Endothelial cell of umbilical vein (primary cell): Measurements from ENCODE around the gene PDE8B. TPM values are rescaled to one million over a fixed set of nuclear protein-coding genes. Genes with fewer than 3 reads are reported as not detected.

Experiments used
- BruUV-seq: library from RNA; stranded (reverse); fragments of 400-500 nt; replicated peaks from 2 replicates; lab custom pipeline; 2021; lab: Mats Ljungman, UMichigan
- CTCF ChIA-PET: fragments of 300-600, 350-600 bp; sonication (Branson Sonifier 250); formaldehyde crosslinking; loops from one replicate; lab custom pipeline; 2021; ENCODE audit warnings: antibody characterized with exemption, inconsistent platforms; lab: Charles Lee
- POLR2A ChIA-PET: fragments of 300-600, 350-600 bp; sonication (Branson Sonifier 250); formaldehyde crosslinking; loops from one replicate; lab custom pipeline; 2021; ENCODE audit warnings: antibody characterized with exemption, inconsistent platforms; lab: Charles Lee
- DNase-seq: peaks from one replicate; pipeline ENCODE4 v3.0.0-alpha.2; 2011; ENCODE audit warnings: low read depth, low spot score
- FAIRE-seq: peaks from 2 replicates; lab custom pipeline; 2011; peaks lifted over from hg19 to GRCh38; lab: Jason Lieb, UNC
- H2AFZ ChIP-seq: 2 replicates; pipeline ENCODE4 v1.6.0; 2012; ENCODE audit warnings: low read depth, low read length, control low read depth, inconsistent platforms
- H3K27ac ChIP-seq: 2 replicates; pipeline ENCODE4 v1.5.1; 2011; ENCODE audit warnings: low read depth, mild to moderate bottlenecking, control low read depth, low read length, moderate library complexity; ENCODE audit not compliant: insufficient read depth
- H3K27me3 ChIP-seq, 2 experiments: 2 replicates each; pipeline versions ENCODE4 v1.6.0 to v1.6.1; 2011; ENCODE audit warnings: low read length in 2 of 2, mixed read lengths in 1 of 2; ENCODE audit not compliant: control insufficient read depth in 2 of 2, insufficient read depth in 2 of 2
- H3K36me3 ChIP-seq, 2 experiments: 2 replicates in 1 of 2; 3 replicates in 1 of 2; pipeline ENCODE4 v1.5.1; 2011; ENCODE audit warnings: low read length in 2 of 2, mild to moderate bottlenecking in 1 of 2, moderate library complexity in 1 of 2; ENCODE audit not compliant: control insufficient read depth in 2 of 2, insufficient read depth in 2 of 2; ENCODE audit errors: extremely low read depth in 1 of 2
- H3K4me1 ChIP-seq: 3 replicates; pipeline ENCODE4 v1.5.1; 2011; ENCODE audit warnings: mild to moderate bottlenecking, low read length; ENCODE audit not compliant: control insufficient read depth, insufficient read depth; ENCODE audit errors: extremely low read depth
- H3K4me2 ChIP-seq: 2 replicates; pipeline ENCODE4 v1.6.1; 2011; ENCODE audit warnings: low read length, control low read depth, mixed read lengths; ENCODE audit not compliant: insufficient read depth
- H3K4me3 ChIP-seq, 3 experiments: fragments of 200-600 bp in 1 of 3; sonication (generic), shearing (Covaris generic) in 1 of 3; replicated peaks in 1 of 3; 2 replicates each; pipeline ENCODE4 v1.5.1; 2011 to 2016; ENCODE audit warnings: control low read depth in 3 of 3, low read length in 3 of 3, mild to moderate bottlenecking in 2 of 3, inconsistent platforms in 1 of 3, low read depth in 1 of 3, moderate library complexity in 1 of 3; ENCODE audit not compliant: insufficient read depth in 1 of 3
- H3K79me2 ChIP-seq: 2 replicates; pipeline ENCODE4 v1.6.0; 2012; ENCODE audit warnings: low read length, inconsistent platforms; ENCODE audit not compliant: control insufficient read depth, insufficient read depth
- H3K9ac ChIP-seq: replicated peaks from 2 replicates; pipeline ENCODE3; 2011; ENCODE audit warnings: low read length, control low read depth; ENCODE audit not compliant: insufficient read depth; ENCODE audit errors: extremely low read depth
- H3K9me1 ChIP-seq: replicated peaks from 3 replicates; pipeline ENCODE4 v1.6.0; 2011; ENCODE audit warnings: mild to moderate bottlenecking, low read length; ENCODE audit not compliant: control insufficient read depth, insufficient read depth; ENCODE audit errors: extremely low read depth
- H3K9me3 ChIP-seq: replicated peaks from 2 replicates; pipeline ENCODE4 v1.5.1; 2012; ENCODE audit warnings: low read length, inconsistent platforms; ENCODE audit not compliant: control insufficient read depth, insufficient read depth
- H4K20me1 ChIP-seq: replicated peaks from 2 replicates; pipeline ENCODE3; 2011; ENCODE audit warnings: mild to moderate bottlenecking, low read length; ENCODE audit not compliant: control insufficient read depth, insufficient read depth; ENCODE audit errors: extremely low read depth
- EZH2 ChIP-seq: IDR thresholded peaks from 2 replicates; pipeline ENCODE4 v1.6.1; 2012; ENCODE audit warnings: borderline replicate concordance, low read depth, mild to moderate bottlenecking, moderate library complexity, low read length, inconsistent platforms; ENCODE audit not compliant: severe bottlenecking
- FOS ChIP-seq: IDR thresholded peaks from 2 replicates; pipeline ENCODE4 v1.6.1; 2011; ENCODE audit warnings: mild to moderate bottlenecking, low read length, moderate library complexity, borderline replicate concordance; ENCODE audit not compliant: insufficient read depth
- GATA2 ChIP-seq: IDR thresholded peaks from 2 replicates; pipeline ENCODE4 v1.7.0; 2011; ENCODE audit warnings: low read depth, mild to moderate bottlenecking, moderate library complexity, mixed read lengths, low read length; ENCODE audit not compliant: insufficient read length, insufficient read depth
- JUN ChIP-seq: IDR thresholded peaks from 2 replicates; pipeline ENCODE4 v1.6.1; 2011; ENCODE audit warnings: borderline replicate concordance, low read depth; ENCODE audit not compliant: insufficient read length, insufficient read depth
- MAX ChIP-seq: IDR thresholded peaks from 2 replicates; pipeline ENCODE4 v1.6.1; 2011; ENCODE audit not compliant: insufficient read depth, insufficient read length
- MYC ChIP-seq: IDR thresholded peaks from one replicate; pipeline ENCODE4 v1.6.1; 2011; ENCODE audit warnings: mild to moderate bottlenecking, low read depth, low read length
- POLR2A ChIP-seq: IDR thresholded peaks from 2 replicates; pipeline ENCODE4 v1.6.1; 2012; ENCODE audit warnings: low read depth, mild to moderate bottlenecking, control low read depth, low read length
- POLR2AphosphoS5 ChIP-seq: IDR thresholded peaks from 2 replicates; pipeline ENCODE4 v1.6.1; 2012; ENCODE audit warnings: low read depth, mild to moderate bottlenecking, control low read depth, low read length, moderate library complexity; ENCODE audit not compliant: insufficient read depth
- dilution Hi-C: fragments of 300-500 bp; cut with MboI; formaldehyde crosslinking; loops from one replicate; pipeline ENCODE4 v1.15.0; 2019; ENCODE audit warnings: low sequenced_read_pairs; ENCODE audit not compliant: extremely low pct_ligation_motif_present
- intact Hi-C: fragments of 100-400 bp; cut with micrococcal nuclease; formaldehyde crosslinking; loops from one replicate; pipeline ENCODE4 v1.10.0; 2022
- polyA plus RNA-seq, 4 experiments: library from polyadenylated mRNA; depleted of rRNA in 3 of 4; stranded (reverse) in 3 of 4; unstranded in 1 of 4; fragments of >200 nt; gene quantifications; 2 replicates each; pipeline versions ENCODE4 v1.2.1 to v1.2.3, GENCODE V29; 2011 to 2012; ENCODE audit warnings: missing spikeins in 1 of 4
- total RNA-seq: library from RNA; stranded (reverse); gene quantifications from 2 replicates; pipeline ENCODE4 v1.2.3, GENCODE V29; 2021
- TF ChIP-seq, protein P1 (sequence below), 2 donors: IDR thresholded peaks; 1 replicate in 1 of 2; 2 replicates in 1 of 2; pipeline ENCODE4 v1.5.1; 2011; ENCODE audit warnings: low read length in 2 of 2, mild to moderate bottlenecking in 2 of 2, moderate library complexity in 2 of 2, control low read depth in 1 of 2, inconsistent platforms in 1 of 2, low read depth in 1 of 2; ENCODE audit not compliant: insufficient read depth in 1 of 2; ENCODE audit errors: extremely low read depth in 1 of 2

Gene PDE8B
- total and polyA plus RNA-seq, 2 donors (not counting 3 experiments of a cell fraction or from before 2014, with no cell fraction given) = not detected

DNA sequence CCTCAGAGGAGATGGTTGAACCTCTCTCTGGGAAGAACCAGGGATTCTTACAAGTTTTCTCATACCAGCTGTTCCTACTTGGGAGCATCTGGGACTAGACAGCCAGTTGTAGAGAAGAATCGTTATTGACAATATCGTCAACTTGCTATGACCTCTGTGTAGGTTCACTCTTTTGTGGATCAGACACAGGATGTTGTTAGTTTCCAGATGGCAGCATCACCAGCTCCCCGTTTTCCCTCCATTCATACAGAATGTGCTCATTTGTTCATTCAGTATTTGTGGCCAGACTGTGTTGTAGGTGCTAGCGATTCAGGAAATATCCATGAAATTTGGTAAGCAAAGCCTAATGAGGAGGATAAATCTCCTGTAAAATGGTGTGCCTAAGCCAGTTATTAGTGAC lies 3.7 kb downstream of the PDE8B start:
- TF ChIP-seq GATA2 = no peak
- no peak for TF ChIP-seq MYC
- no peak for TF ChIP-seq JUN
- no peak for TF ChIP-seq EZH2
- no peak for TF ChIP-seq POLR2A
- TF ChIP-seq POLR2AphosphoS5 = no peak
- no peak for TF ChIP-seq MAX
- TF ChIP-seq, protein P1, sequence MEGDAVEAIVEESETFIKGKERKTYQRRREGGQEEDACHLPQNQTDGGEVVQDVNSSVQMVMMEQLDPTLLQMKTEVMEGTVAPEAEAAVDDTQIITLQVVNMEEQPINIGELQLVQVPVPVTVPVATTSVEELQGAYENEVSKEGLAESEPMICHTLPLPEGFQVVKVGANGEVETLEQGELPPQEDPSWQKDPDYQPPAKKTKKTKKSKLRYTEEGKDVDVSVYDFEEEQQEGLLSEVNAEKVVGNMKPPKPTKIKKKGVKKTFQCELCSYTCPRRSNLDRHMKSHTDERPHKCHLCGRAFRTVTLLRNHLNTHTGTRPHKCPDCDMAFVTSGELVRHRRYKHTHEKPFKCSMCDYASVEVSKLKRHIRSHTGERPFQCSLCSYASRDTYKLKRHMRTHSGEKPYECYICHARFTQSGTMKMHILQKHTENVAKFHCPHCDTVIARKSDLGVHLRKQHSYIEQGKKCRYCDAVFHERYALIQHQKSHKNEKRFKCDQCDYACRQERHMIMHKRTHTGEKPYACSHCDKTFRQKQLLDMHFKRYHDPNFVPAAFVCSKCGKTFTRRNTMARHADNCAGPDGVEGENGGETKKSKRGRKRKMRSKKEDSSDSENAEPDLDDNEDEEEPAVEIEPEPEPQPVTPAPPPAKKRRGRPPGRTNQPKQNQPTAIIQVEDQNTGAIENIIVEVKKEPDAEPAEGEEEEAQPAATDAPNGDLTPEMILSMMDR (IDR thresholded peaks at IDR 0.05; ENCODE audit: extremely low read depth in 1 of 2, insufficient read depth in 1 of 2, low read depth in 1 of 2, low read length in 2 of 2) = no peak
- TF ChIP-seq FOS = no peak
- Histone ChIP-seq H3K9me1 (no peaks in the 10 kb centered on the region), H2AFZ (no peak overlapping the region), H4K20me1 (no peaks in the 10 kb centered on the region), H3K27me3 (peaks cover 32 to 38% of the 10 kb centered on the region in 2 experiments), H3K4me2 (no peak overlapping the region), H3K79me2 (no peaks in the 10 kb centered on the region), H3K27ac (no peak overlapping the region), H3K9me3 (no peaks in the 10 kb centered on the region), H3K4me3 (no peak overlapping the region), H3K4me1 (no peaks in the 10 kb centered on the region), H3K9ac (no peak overlapping the region), H3K36me3 (no peaks in the 10 kb centered on the region)
- ChIA-PET POLR2A (no interaction called here), CTCF (no interaction called here)
- no peak for DNase-seq
- dilution Hi-C loops (no loop called here), intact Hi-C loops (no loop called here)
- BruUV-seq = no TSS peak
- FAIRE-seq = no peak
